Stimulated activated memory B cell treated with anti-CD40 and anti-IgM and Interleukin-4, amounts not matched to agents 10 μg/mL and 1 μg/mL and 100 μg/mL, for 72 hours (primary cell): ENCODE data around the gene INSIG2.

Experiments used
- ATAC-seq: fragments of 150-1000 bp; cut with Tn5 transposase; 2 replicates; pipeline ENCODE4 v1.10.0; 2021
- H3K27ac Mint-ChIP-seq: one replicate; pipeline ENCODE4 v1.8.0; 2022; ENCODE audit warnings: mild to moderate bottlenecking, mixed read lengths
- H3K27me3 Mint-ChIP-seq: one replicate; pipeline ENCODE4 v1.8.0; 2022; ENCODE audit warnings: mixed read lengths
- H3K36me3 Mint-ChIP-seq: one replicate; pipeline ENCODE4 v1.8.0; 2022; ENCODE audit warnings: mixed read lengths
- H3K4me1 Mint-ChIP-seq: one replicate; pipeline ENCODE4 v1.8.0; 2022; ENCODE audit warnings: mixed read lengths
- H3K4me3 Mint-ChIP-seq: one replicate; pipeline ENCODE4 v1.8.0; 2022; ENCODE audit warnings: mild to moderate bottlenecking, moderate library complexity, mixed read lengths
- H3K9me3 Mint-ChIP-seq: one replicate; pipeline ENCODE4 v1.8.0; 2022; ENCODE audit warnings: mixed read lengths

INSIG2 gene

GRCh38 chr2:118054213-118055008 is 33.9 kb upstream of the INSIG2 start:
- Mint-ChIP-seq H3K36me3 (no peaks in the 10 kb centered on the region), H3K4me3 (no peak overlapping the region), H3K9me3 (no peaks in the 10 kb centered on the region), H3K27ac (peak overlapping the region; percentile 95), H3K4me1 (peaks cover 43% of the 10 kb centered on the region), H3K27me3 (no peaks in the 10 kb centered on the region)
- no peak for ATAC-seq

- no peaks in the 10 kb centered on the region for H3K9me3 Mint-ChIP-seq
- H3K27ac Mint-ChIP-seq, result peak overlapping the region; percentile 95
- H3K4me3 Mint-ChIP-seq, result peak overlapping the region; percentile 71
- H3K36me3 Mint-ChIP-seq, result no peaks in the 10 kb centered on the region
- peaks cover 45% of the 10 kb centered on the region for H3K4me1 Mint-ChIP-seq
- ATAC-seq, result peak; percentile 93
- no peaks in the 10 kb centered on the region for H3K27me3 Mint-ChIP-seq
These were observed 32.6 kb upstream of the INSIG2 start for GRCh38 chr2:118055512-118056164.

- Mint-ChIP-seq H3K4me3 (peak overlapping the region; percentile 71), H3K27me3 (no peaks in the 10 kb centered on the region), H3K36me3 (no peaks in the 10 kb centered on the region), H3K27ac (peak overlapping the region; percentile 95), H3K9me3 (no peaks in the 10 kb centered on the region), H3K4me1 (peaks cover 47% of the 10 kb centered on the region)
- peak; percentile 98 for ATAC-seq
These were observed 32.1 kb upstream of the INSIG2 start for GRCh38 chr2:118056165-118056534.

GRCh38 chr2:118056801-118057200 is 31.5 kb upstream of the INSIG2 start:
- Mint-ChIP-seq H3K27me3 (no peaks in the 10 kb centered on the region), H3K27ac (peak overlapping the region; percentile 95), H3K9me3 (no peaks in the 10 kb centered on the region), H3K4me1 (peaks cover 52% of the 10 kb centered on the region), H3K36me3 (no peaks in the 10 kb centered on the region), H3K4me3 (no peak overlapping the region)
- ATAC-seq, result no peak

- Mint-ChIP-seq H3K36me3 (no peaks in the 10 kb centered on the region), H3K4me1 (peaks cover 52% of the 10 kb centered on the region), H3K27ac (no peak overlapping the region), H3K9me3 (no peaks in the 10 kb centered on the region), H3K27me3 (no peaks in the 10 kb centered on the region), H3K4me3 (no peak overlapping the region)
- ATAC-seq, result no peak
These were observed 29.3 kb upstream of the INSIG2 start for GRCh38 chr2:118058951-118059350.

GRCh38 chr2:118059919-118060478 is 28.3 kb upstream of the INSIG2 start:
- H3K4me3 Mint-ChIP-seq, result no peak overlapping the region
- H3K27me3 Mint-ChIP-seq, result no peaks in the 10 kb centered on the region
- ATAC-seq, result peak; percentile 26
- no peaks in the 10 kb centered on the region for H3K9me3 Mint-ChIP-seq
- peak overlapping the region; percentile 46 for H3K27ac Mint-ChIP-seq
- no peaks in the 10 kb centered on the region for H3K36me3 Mint-ChIP-seq
- H3K4me1 Mint-ChIP-seq, result peaks cover 48% of the 10 kb centered on the region

- peak; percentile 59 for ATAC-seq
- Mint-ChIP-seq H3K9me3 (no peaks in the 10 kb centered on the region), H3K36me3 (no peaks in the 10 kb centered on the region), H3K4me3 (no peak overlapping the region), H3K4me1 (peaks cover 35% of the 10 kb centered on the region), H3K27me3 (no peaks in the 10 kb centered on the region), H3K27ac (peak overlapping the region; percentile 21)
These were observed 26.9 kb upstream of the INSIG2 start for GRCh38 chr2:118061135-118061955.

- H3K27ac Mint-ChIP-seq, result no peak overlapping the region
- H3K36me3 Mint-ChIP-seq, result no peaks in the 10 kb centered on the region
- H3K4me3 Mint-ChIP-seq, result no peak overlapping the region
- H3K27me3 Mint-ChIP-seq, result no peaks in the 10 kb centered on the region
- H3K4me1 Mint-ChIP-seq, result peaks cover 32% of the 10 kb centered on the region
- no peak for ATAC-seq
- H3K9me3 Mint-ChIP-seq, result no peaks in the 10 kb centered on the region
These were observed 26.2 kb upstream of the INSIG2 start for GRCh38 chr2:118062048-118062447.

GRCh38 chr2:118062669-118063068 is 25.6 kb upstream of the INSIG2 start:
- H3K27me3 Mint-ChIP-seq, result no peaks in the 10 kb centered on the region
- no peaks in the 10 kb centered on the region for H3K9me3 Mint-ChIP-seq
- H3K27ac Mint-ChIP-seq, result no peak overlapping the region
- peaks cover 26% of the 10 kb centered on the region for H3K4me1 Mint-ChIP-seq
- H3K36me3 Mint-ChIP-seq, result no peaks in the 10 kb centered on the region
- no peak overlapping the region for H3K4me3 Mint-ChIP-seq
- ATAC-seq, result no peak

GRCh38 chr2:118065015-118065706 is 23.1 kb upstream of the INSIG2 start:
- Mint-ChIP-seq H3K36me3 (no peaks in the 10 kb centered on the region), H3K27ac (no peak overlapping the region), H3K4me3 (no peak overlapping the region), H3K9me3 (no peaks in the 10 kb centered on the region), H3K4me1 (peaks cover 11% of the 10 kb centered on the region), H3K27me3 (no peaks in the 10 kb centered on the region)
- no peak for ATAC-seq

- no peaks in the 10 kb centered on the region for H3K27me3 Mint-ChIP-seq
- no peak overlapping the region for H3K4me3 Mint-ChIP-seq
- no peaks in the 10 kb centered on the region for H3K36me3 Mint-ChIP-seq
- H3K4me1 Mint-ChIP-seq, result peaks cover 6% of the 10 kb centered on the region
- H3K9me3 Mint-ChIP-seq, result no peaks in the 10 kb centered on the region
- no peak overlapping the region for H3K27ac Mint-ChIP-seq
- no peak for ATAC-seq
These were observed 22.3 kb upstream of the INSIG2 start for GRCh38 chr2:118065921-118066511.

GRCh38 chr2:118077636-118078247 is 10.5 kb upstream of the INSIG2 start:
- Mint-ChIP-seq H3K36me3 (no peaks in the 10 kb centered on the region), H3K4me1 (no peaks in the 10 kb centered on the region), H3K9me3 (no peaks in the 10 kb centered on the region), H3K4me3 (no peak overlapping the region), H3K27ac (no peak overlapping the region), H3K27me3 (peaks cover 7% of the 10 kb centered on the region)
- ATAC-seq, result no peak

GRCh38 chr2:118078734-118079133 is 9.5 kb upstream of the INSIG2 start:
- no peaks in the 10 kb centered on the region for H3K9me3 Mint-ChIP-seq
- no peak overlapping the region for H3K27ac Mint-ChIP-seq
- H3K4me1 Mint-ChIP-seq, result no peaks in the 10 kb centered on the region
- H3K4me3 Mint-ChIP-seq, result no peak overlapping the region
- peaks cover 7% of the 10 kb centered on the region for H3K27me3 Mint-ChIP-seq
- no peaks in the 10 kb centered on the region for H3K36me3 Mint-ChIP-seq
- ATAC-seq, result no peak

- Mint-ChIP-seq H3K36me3 (no peaks in the 10 kb centered on the region), H3K4me1 (peaks cover 5% of the 10 kb centered on the region), H3K27me3 (no peaks in the 10 kb centered on the region), H3K27ac (no peak overlapping the region), H3K9me3 (no peaks in the 10 kb centered on the region), H3K4me3 (no peak overlapping the region)
- ATAC-seq, result no peak
These were observed 3.7 kb upstream of the INSIG2 start for GRCh38 chr2:118084491-118085089.
